Ascending aorta (tissue), 2 donors: ENCODE data around the gene CFAP43. TPM values are rescaled to one million over a fixed set of nuclear protein-coding genes. Genes with fewer than 3 reads are reported as not detected.

Experiments
- DNase-seq, 2 donors: peaks; one replicate each; pipeline ENCODE4 v3.0.0-alpha.2; 2019; ENCODE audit warnings: low spot score in 2 of 2
- H3K27ac ChIP-seq, 2 donors: fragments of 200-600 bp; sonication (generic); one replicate each; pipeline ENCODE4 v1.5.1; 2016 to 2017; ENCODE audit warnings: mild to moderate bottlenecking in 1 of 2
- H3K27me3 ChIP-seq: fragments of 200-600 bp; sonication (generic); one replicate; pipeline ENCODE4 v1.5.1; 2017
- H3K36me3 ChIP-seq, 2 donors: fragments of 200-600 bp; sonication (generic); one replicate each; pipeline ENCODE4 v1.5.1; 2016
- H3K4me1 ChIP-seq, 2 donors: fragments of 200-600 bp; sonication (generic); one replicate each; pipeline ENCODE4 v1.5.1; 2016 to 2017; ENCODE audit warnings: mild to moderate bottlenecking in 1 of 2
- H3K4me3 ChIP-seq, 2 donors: fragments of 200-600 bp; sonication (generic); one replicate each; pipeline ENCODE4 v1.5.1; 2016 to 2017; ENCODE audit warnings: mild to moderate bottlenecking in 1 of 2
- H3K9me3 ChIP-seq, 2 donors: fragments of 200-600 bp; sonication (generic); one replicate each; pipeline ENCODE4 v1.5.1; 2016
- CTCF ChIP-seq, 3 experiments: fragments of 200-600 bp in 2 of 3; fragments of 450-650 bp in 1 of 3; sonication (generic) in 2 of 3; IDR thresholded peaks; one replicate each; pipeline ENCODE4 v1.5.1; 2016 to 2019; ENCODE audit warnings: antibody characterized with exemption in 3 of 3, mild to moderate bottlenecking in 1 of 3, moderate library complexity in 1 of 3
- intact Hi-C: fragments of 100-400 bp; cut with DNase I; formaldehyde crosslinking; loops from one replicate; pipeline ENCODE4 v1.15.1; 2023
- total RNA-seq: library from RNA; depleted of rRNA; stranded (reverse); fragments of >200 nt; gene quantifications from one replicate; pipeline ENCODE4 v1.1.0, GENCODE V29; 2016

The CFAP43 gene
- total RNA-seq, 1 donor from 2014 or later = 0.96 TPM

- Histone ChIP-seq H3K4me3 (no peak overlapping the region), H3K27ac (no peak overlapping the region), H3K9me3 (no peaks in the 10 kb centered on the region), H3K36me3 (no peaks in the 10 kb centered on the region), H3K4me1 (peaks cover 0 to 13% of the 10 kb centered on the region in 2 donors), H3K27me3 (no peaks in the 10 kb centered on the region)
- TF ChIP-seq CTCF (IDR thresholded peaks at IDR 0.05) = no peak
- DNase-seq = no peak
- intact Hi-C loops = no loop called here
Observed at GRCh38 chr10:104117839-104118323, 114.3 kb downstream of the CFAP43 start.

GRCh38 chr10:104113376-104113956 lies 118.7 kb downstream of the CFAP43 start:
- Histone ChIP-seq H3K36me3 (no peaks in the 10 kb centered on the region), H3K27me3 (no peaks in the 10 kb centered on the region), H3K4me3 (no peak overlapping the region), H3K9me3 (peaks cover 0 to 4% of the 10 kb centered on the region in 2 donors), H3K27ac (no peak overlapping the region), H3K4me1 (no peaks in the 10 kb centered on the region)
- intact Hi-C loops = no loop called here
- no peak for DNase-seq
- no peak for TF ChIP-seq CTCF (IDR thresholded peaks at IDR 0.05)

GRCh38 chr10:104109908-104110662 lies 122.1 kb downstream of the CFAP43 start:
- Histone ChIP-seq H3K4me3 (no peak overlapping the region), H3K9me3 (peaks cover 0 to 4% of the 10 kb centered on the region in 2 donors), H3K4me1 (no peaks in the 10 kb centered on the region), H3K27ac (no peak overlapping the region), H3K27me3 (no peaks in the 10 kb centered on the region), H3K36me3 (no peaks in the 10 kb centered on the region)
- intact Hi-C loops = no loop called here
- no peak for TF ChIP-seq CTCF (IDR thresholded peaks at IDR 0.05)
- no peak for DNase-seq

GRCh38 chr10:104104926-104105325 lies 127.2 kb downstream of the CFAP43 start:
- Histone ChIP-seq H3K4me3 (no peak overlapping the region), H3K9me3 (peaks cover 0 to 4% of the 10 kb centered on the region in 2 donors), H3K4me1 (peaks cover 0 to 8% of the 10 kb centered on the region in 2 donors), H3K36me3 (no peaks in the 10 kb centered on the region), H3K27ac (no peak overlapping the region), H3K27me3 (no peaks in the 10 kb centered on the region)
- DNase-seq = no peak
- TF ChIP-seq CTCF (IDR thresholded peaks at IDR 0.05) = no peak
- intact Hi-C loops = no loop called here

GRCh38 chr10:104104418-104104817 lies 127.7 kb downstream of the CFAP43 start:
- no peak for DNase-seq
- Histone ChIP-seq H3K27ac (no peak overlapping the region), H3K36me3 (no peaks in the 10 kb centered on the region), H3K4me1 (peaks cover 0 to 8% of the 10 kb centered on the region in 2 donors), H3K4me3 (no peak overlapping the region), H3K9me3 (peaks cover 0 to 4% of the 10 kb centered on the region in 2 donors), H3K27me3 (no peaks in the 10 kb centered on the region)
- no peak for TF ChIP-seq CTCF (IDR thresholded peaks at IDR 0.05)
- intact Hi-C loops = no loop called here
